ENCODE measurements around the gene CEACAM1.
"Not testable (repeated sequence)": the region's sequence is repeated elsewhere in the genome, so short reads cannot be mapped to it uniquely, and the experiment has no call there.

CEACAM1 gene

GRCh38 chr19:42472402-42473147 lies 55.7 kb downstream of the CEACAM1 start:
- no peak for DNase-seq

GRCh38 chr19:42471554-42472249 lies 56.6 kb downstream of the CEACAM1 start:
- DNase-seq: no peak

GRCh38 chr19:42469311-42470235 lies 58.7 kb downstream of the CEACAM1 start:
- no peak for DNase-seq

- no peak for DNase-seq
These were observed 59.9 kb downstream of the CEACAM1 start for GRCh38 chr19:42468273-42468796.

- DNase-seq: no peak
These were observed 61.0 kb downstream of the CEACAM1 start for GRCh38 chr19:42467183-42467760.

GRCh38 chr19:42466521-42467182 lies 61.6 kb downstream of the CEACAM1 start:
- no peak for DNase-seq

GRCh38 chr19:42465827-42466280 lies 62.4 kb downstream of the CEACAM1 start:
- DNase-seq: no peak

GRCh38 chr19:42461700-42462324 lies 66.5 kb downstream of the CEACAM1 start:
- DNase-seq: no peak

- DNase-seq: not testable (repeated sequence)
These were observed 67.0 kb downstream of the CEACAM1 start for GRCh38 chr19:42461231-42461630.

GRCh38 chr19:42459926-42460325 lies 68.4 kb downstream of the CEACAM1 start:
- no peak for DNase-seq

Data from hematopoietic multipotent progenitor cell treated with erythropoietin and hydrocortisone succinate and interleukin-3 and kit ligand, for 8 days (in vitro differentiated cells).